LNCaP clone FGC (cell line): ENCODE measurements around the gene NPAS3.

Source experiments
- DNase-seq: peaks from one replicate; pipeline ENCODE4 v3.0.0-alpha.2; 2011; ENCODE audit warnings: low read depth
- H3K4me3 ChIP-seq: 2 replicates; pipeline ENCODE4 v1.5.1; 2011; ENCODE audit warnings: mild to moderate bottlenecking, low read depth, low read length, control low read depth
- TF ChIP-seq, protein P1 (sequence below): IDR thresholded peaks from 2 replicates; pipeline ENCODE4 v1.5.1; 2012; ENCODE audit warnings: mild to moderate bottlenecking; ENCODE audit not compliant: control insufficient read depth, insufficient read depth; ENCODE audit errors: extremely low read depth

NPAS3 gene

DNA sequence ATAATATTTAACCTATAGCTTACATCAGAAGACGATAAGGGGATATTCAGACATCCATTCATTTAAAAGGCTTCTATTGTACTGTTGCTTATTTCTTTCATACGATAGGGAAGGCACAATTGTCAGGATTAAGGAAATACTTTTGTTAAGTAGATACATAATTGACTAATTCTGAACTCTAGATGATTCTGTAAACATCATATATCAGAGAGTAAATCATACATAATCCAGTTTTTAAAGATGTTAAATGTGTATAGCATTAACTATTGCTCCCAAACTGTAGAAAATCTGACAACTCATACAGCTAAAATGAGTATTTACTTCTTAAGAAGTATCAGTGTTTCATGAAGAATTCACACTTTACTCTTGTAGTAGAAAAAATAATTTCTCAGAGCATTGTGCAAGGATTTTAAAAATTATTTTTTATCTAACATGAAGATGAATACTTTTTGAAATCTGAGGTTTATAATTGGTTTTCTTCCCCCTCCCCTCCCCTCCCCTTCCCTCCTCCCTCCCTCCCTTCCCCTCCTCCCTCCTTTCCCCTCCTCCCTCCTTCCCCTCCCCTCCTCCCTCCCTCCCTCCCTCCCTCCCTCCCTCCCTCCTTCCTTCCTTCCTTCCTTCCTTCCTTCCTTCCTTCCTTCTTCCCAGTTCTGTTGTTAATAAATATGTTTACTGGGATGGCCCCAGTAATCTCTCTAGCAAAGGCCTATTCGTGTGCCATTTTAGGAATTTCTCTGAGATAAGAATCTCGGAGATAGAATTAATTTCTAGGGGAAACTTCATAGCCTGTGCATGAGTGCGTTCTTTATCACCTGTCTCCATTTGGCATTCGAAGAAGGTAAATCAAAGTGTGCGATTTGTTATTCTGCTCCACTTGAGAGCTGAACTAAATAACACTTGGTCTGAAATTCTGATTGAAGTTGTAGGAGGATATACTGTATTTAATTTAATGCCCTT, 2.3 kb downstream of the NPAS3 start:
- TF ChIP-seq, protein P1, sequence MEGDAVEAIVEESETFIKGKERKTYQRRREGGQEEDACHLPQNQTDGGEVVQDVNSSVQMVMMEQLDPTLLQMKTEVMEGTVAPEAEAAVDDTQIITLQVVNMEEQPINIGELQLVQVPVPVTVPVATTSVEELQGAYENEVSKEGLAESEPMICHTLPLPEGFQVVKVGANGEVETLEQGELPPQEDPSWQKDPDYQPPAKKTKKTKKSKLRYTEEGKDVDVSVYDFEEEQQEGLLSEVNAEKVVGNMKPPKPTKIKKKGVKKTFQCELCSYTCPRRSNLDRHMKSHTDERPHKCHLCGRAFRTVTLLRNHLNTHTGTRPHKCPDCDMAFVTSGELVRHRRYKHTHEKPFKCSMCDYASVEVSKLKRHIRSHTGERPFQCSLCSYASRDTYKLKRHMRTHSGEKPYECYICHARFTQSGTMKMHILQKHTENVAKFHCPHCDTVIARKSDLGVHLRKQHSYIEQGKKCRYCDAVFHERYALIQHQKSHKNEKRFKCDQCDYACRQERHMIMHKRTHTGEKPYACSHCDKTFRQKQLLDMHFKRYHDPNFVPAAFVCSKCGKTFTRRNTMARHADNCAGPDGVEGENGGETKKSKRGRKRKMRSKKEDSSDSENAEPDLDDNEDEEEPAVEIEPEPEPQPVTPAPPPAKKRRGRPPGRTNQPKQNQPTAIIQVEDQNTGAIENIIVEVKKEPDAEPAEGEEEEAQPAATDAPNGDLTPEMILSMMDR: no peak
- DNase-seq: no peak
- no peak overlapping the region for H3K4me3 ChIP-seq

DNA sequence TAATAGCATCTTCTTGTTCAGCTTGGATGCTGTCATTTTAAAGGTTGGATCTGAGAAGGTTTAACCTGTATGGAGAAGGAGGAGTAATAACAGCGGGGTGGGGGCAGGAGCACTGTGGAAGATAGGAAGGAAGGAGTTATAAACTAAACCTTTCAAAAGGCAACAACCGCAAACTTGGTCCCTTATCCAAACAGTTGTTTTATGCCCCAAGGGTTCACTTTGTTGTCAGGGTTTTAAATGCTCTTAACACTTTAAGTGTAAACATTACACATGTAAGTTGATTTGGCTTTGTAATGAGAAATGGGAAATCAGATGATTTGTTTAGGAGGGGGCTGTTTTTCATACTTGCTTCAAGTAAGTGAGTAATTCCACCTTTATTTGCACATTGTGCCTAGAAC, 3.0 kb downstream of the NPAS3 start:
- no peak for DNase-seq
- TF ChIP-seq, protein P1: no peak
- no peak overlapping the region for H3K4me3 ChIP-seq

DNA sequence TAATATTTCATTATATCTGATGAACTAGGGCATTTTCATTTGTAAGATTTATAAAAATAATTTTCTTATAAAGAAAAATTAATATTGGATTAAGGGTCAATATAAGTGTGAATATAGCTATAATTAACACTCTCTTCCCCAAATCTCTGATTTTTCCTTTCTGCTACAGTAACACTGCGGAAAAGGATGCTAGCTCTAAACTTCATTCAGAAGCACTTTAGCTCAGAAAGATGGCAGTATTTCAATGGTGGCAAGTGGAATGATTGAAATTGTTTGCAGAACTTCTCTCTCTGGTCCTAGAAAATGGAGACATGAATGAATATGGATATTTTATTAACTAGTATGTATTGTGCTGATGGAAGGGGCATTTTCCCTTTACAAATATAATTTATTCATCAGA, 8.4 kb downstream of the NPAS3 start:
- no peak for DNase-seq
- TF ChIP-seq, protein P1: no peak
- H3K4me3 ChIP-seq: no peak overlapping the region

DNA sequence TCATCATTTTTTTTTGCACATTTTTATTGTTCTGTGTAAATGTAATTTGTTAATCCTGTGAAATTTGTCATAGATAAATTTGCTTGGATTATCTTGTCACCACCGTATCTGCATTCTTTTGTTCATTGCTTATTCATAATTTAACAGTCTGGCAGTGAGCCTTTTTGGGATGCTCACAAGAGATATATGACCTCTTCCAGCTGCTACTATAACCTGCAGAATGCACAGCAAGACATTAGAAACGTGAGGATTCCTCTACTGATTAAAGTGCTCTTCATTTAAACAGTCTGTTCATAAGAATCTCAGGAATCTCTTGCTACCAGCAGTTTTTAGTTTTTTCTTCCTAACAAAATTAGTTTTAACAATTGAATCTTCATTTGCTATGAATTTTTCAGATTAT, 9.1 kb downstream of the NPAS3 start:
- TF ChIP-seq, protein P1: no peak
- no peak overlapping the region for H3K4me3 ChIP-seq
- no peak for DNase-seq

DNA sequence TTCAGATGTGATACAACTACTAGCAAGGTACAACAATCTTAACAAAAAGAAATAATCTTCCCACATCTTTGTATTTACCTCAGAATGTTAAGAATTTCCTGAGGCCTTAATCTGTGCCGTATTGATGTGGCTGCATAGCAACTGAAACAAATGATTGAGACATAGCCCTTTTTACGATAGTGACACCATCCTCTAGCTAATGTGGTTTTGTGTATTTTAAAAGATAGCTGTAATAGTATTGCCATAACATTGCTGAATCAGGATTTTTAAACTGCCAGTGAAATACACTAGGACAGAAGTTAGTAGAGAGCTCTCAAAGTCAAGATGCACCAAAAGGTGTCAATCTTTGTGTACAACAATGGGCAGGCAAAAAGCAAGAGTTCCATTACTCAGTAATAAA, 11.9 kb downstream of the NPAS3 start:
- no peak overlapping the region for H3K4me3 ChIP-seq
- no peak for DNase-seq
- TF ChIP-seq, protein P1: no peak

DNA sequence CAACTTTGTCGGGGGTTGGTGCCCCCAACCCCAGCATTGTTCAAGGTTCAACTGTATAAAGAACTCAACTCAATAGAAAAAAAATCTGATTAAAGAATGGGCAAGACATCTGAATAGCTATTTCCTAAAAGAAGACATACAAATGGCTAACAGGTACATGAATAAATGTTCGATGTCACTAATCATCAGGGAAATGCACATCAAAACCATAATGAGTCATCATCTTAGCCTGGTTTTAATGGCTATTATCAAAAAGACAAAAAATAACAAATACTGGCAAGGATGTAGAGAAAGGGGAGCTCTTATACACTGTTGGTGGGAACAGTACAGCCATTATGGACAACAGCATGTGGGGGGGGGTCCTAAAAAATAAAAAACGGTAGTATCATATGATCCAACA, 28.7 kb downstream of the NPAS3 start:
- TF ChIP-seq, protein P1: no peak
- DNase-seq: no peak
- H3K4me3 ChIP-seq: no peak overlapping the region
